ENCODE results near the gene SUN5. TPM values are rescaled to one million over a fixed set of nuclear protein-coding genes. Genes with fewer than 3 reads are reported as not detected.

The SUN5 gene
- total and polyA plus RNA-seq, 4 donors = not detected

- DNase-seq (no peak), ATAC-seq (ENCODE audit: insufficient read depth, low FRiP score) (no peak)
- H3K4me1 ChIP-seq (ENCODE audit: control insufficient read depth in 5 of 5, insufficient read depth in 5 of 5, low read length in 5 of 5) = peaks cover 0 to 6% (median 0%) of the 10 kb centered on the region in 5 donors
- H3K27me3 ChIP-seq (ENCODE audit: control insufficient read depth in 3 of 3, insufficient read depth in 3 of 3, low read length in 2 of 3) = peaks cover 0 to 3% (median 0%) of the 10 kb centered on the region in 3 donors
- no peak overlapping the region for H3K4me3 ChIP-seq
- no peak overlapping the region for H3K9ac ChIP-seq (ENCODE audit: insufficient read depth in 1 of 2, low read length in 2 of 2)
- TF ChIP-seq CTCF (IDR thresholded peaks at IDR 0.05; ENCODE audit: control extremely low read depth, extremely low read depth) = no peak
- H3K36me3 ChIP-seq (ENCODE audit: control insufficient read depth in 4 of 4, insufficient read depth in 4 of 4, low read length in 4 of 4) = no peaks in the 10 kb centered on the region
- no peak overlapping the region for H3K27ac ChIP-seq (ENCODE audit: low read depth in 1 of 2, low read length in 1 of 2)
- no peaks in the 10 kb centered on the region for H3K9me3 ChIP-seq (ENCODE audit: control insufficient read depth in 4 of 4, insufficient read depth in 3 of 4, low read length in 3 of 4)
- 86 to 87% methylated on average over 9 of the region's 9 CpGs for WGBS, 2 donors
Measured at GRCh38 chr20:32984631-32985354, 19.4 kb downstream of the SUN5 start.

- Histone ChIP-seq H3K27ac (ENCODE audit: low read depth in 1 of 2, low read length in 1 of 2) (no peak overlapping the region), H3K4me3 (no peak overlapping the region), H3K9me3 (ENCODE audit: control insufficient read depth in 4 of 4, insufficient read depth in 3 of 4, low read length in 3 of 4) (no peaks in the 10 kb centered on the region), H3K27me3 (ENCODE audit: control insufficient read depth in 3 of 3, insufficient read depth in 3 of 3, low read length in 2 of 3) (peaks cover 0 to 3% (median 0%) of the 10 kb centered on the region in 3 donors), H3K4me1 (ENCODE audit: control insufficient read depth in 5 of 5, insufficient read depth in 5 of 5, low read length in 5 of 5) (peaks cover 0 to 6% (median 0%) of the 10 kb centered on the region in 5 donors), H3K9ac (ENCODE audit: insufficient read depth in 1 of 2, low read length in 2 of 2) (no peak overlapping the region), H3K36me3 (ENCODE audit: control insufficient read depth in 4 of 4, insufficient read depth in 4 of 4, low read length in 4 of 4) (no peaks in the 10 kb centered on the region)
- no peak for ATAC-seq (ENCODE audit: insufficient read depth, low FRiP score)
- 72 to 81% methylated on average over 7 of the region's 7 CpGs for WGBS, 2 donors
- no peak for TF ChIP-seq CTCF (IDR thresholded peaks at IDR 0.05; ENCODE audit: control extremely low read depth, extremely low read depth)
- no peak for DNase-seq
Measured at GRCh38 chr20:32984196-32984595, 20.0 kb downstream of the SUN5 start.

- Histone ChIP-seq H3K9me3 (ENCODE audit: control insufficient read depth in 4 of 4, insufficient read depth in 3 of 4, low read length in 3 of 4) (no peaks in the 10 kb centered on the region), H3K4me3 (no peak overlapping the region), H3K27me3 (ENCODE audit: control insufficient read depth in 3 of 3, insufficient read depth in 3 of 3, low read length in 2 of 3) (peaks cover 0 to 3% (median 0%) of the 10 kb centered on the region in 3 donors), H3K36me3 (ENCODE audit: control insufficient read depth in 4 of 4, insufficient read depth in 4 of 4, low read length in 4 of 4) (no peaks in the 10 kb centered on the region), H3K4me1 (ENCODE audit: control insufficient read depth in 5 of 5, insufficient read depth in 5 of 5, low read length in 5 of 5) (peaks cover 0 to 6% (median 0%) of the 10 kb centered on the region in 5 donors), H3K27ac (ENCODE audit: low read depth in 1 of 2, low read length in 1 of 2) (peak overlapping the region in 1 of 2 donors; percentile 30), H3K9ac (ENCODE audit: insufficient read depth in 1 of 2, low read length in 2 of 2) (no peak overlapping the region)
- DNase-seq (no peak), ATAC-seq (ENCODE audit: insufficient read depth, low FRiP score) (no peak)
- 87 to 91% methylated on average over 12 of the region's 12 CpGs for WGBS, 2 donors
- no peak for TF ChIP-seq CTCF (IDR thresholded peaks at IDR 0.05; ENCODE audit: control extremely low read depth, extremely low read depth)
Measured at GRCh38 chr20:32983459-32984112, 20.6 kb downstream of the SUN5 start.
